Left ventricle myocardium superior (tissue), 1 donor: ENCODE results near the gene FOXC1. TPM values are rescaled to one million over a fixed set of nuclear protein-coding genes. Genes with fewer than 3 reads are reported as not detected.

Experiments used
- ATAC-seq: fragments of 200-7000 bp; cut with Tn5 transposase; one replicate; pipeline ENCODE4 v1.9.1; 2020; ENCODE audit warnings: mild to moderate bottlenecking, moderate library complexity
- DNase-seq: peaks from one replicate; pipeline ENCODE4 v3.0.0-alpha.2; 2020
- intact Hi-C: fragments of 100-400 bp; cut with micrococcal nuclease; formaldehyde crosslinking; loops from one replicate; pipeline ENCODE4 v1.11.0; 2022
- total RNA-seq: library from RNA; stranded (reverse); fragmentation: NEBNext Ultra II Directional; extraction: Animal tissue kit (Norgen Biotek cat#: 25700); gene quantifications from one replicate; pipeline ENCODE4 v1.2.1, GENCODE V29; 2021
- donor health status: DM: no; HTN: yes; CAD: no; lungs with severe emphysema.

The FOXC1 gene
- total RNA-seq, 1 donor from 2014 or later: 2.7 TPM

- intact Hi-C loops: no loop called here
- DNase-seq (no peak), ATAC-seq (no peak)
Observed at GRCh38 chr6:1657116-1657770, 47.5 kb downstream of the FOXC1 start.

- intact Hi-C loops: no loop called here
- no peak for ATAC-seq
Observed at GRCh38 chr6:1657771-1658165, 48.1 kb downstream of the FOXC1 start.

GRCh38 chr6:1658212-1659005 is 48.7 kb downstream of the FOXC1 start:
- ATAC-seq (no peak), DNase-seq (no peak)
- intact Hi-C loops: no loop called here

More at GRCh38 chr6:1657771-1658165, 48.1 kb downstream of the FOXC1 start:
- DNase-seq: no peak

- ATAC-seq (no peak), DNase-seq (no peak)
- intact Hi-C loops: no loop called here
Observed at GRCh38 chr6:1659816-1660215, 50.1 kb downstream of the FOXC1 start.

- intact Hi-C loops: no loop called here
- DNase-seq: no peak
- no peak for ATAC-seq
Observed at GRCh38 chr6:1662534-1662933, 52.8 kb downstream of the FOXC1 start.

Other genes starting within 250 kb of the FOXC1 start
- gene FOXF2, start 220.3 kb upstream of the FOXC1 start, total RNA-seq: not detected